CD4-positive, alpha-beta T cell (primary cell): ENCODE results near the gene FGF22. TPM values are rescaled to one million over a fixed set of nuclear protein-coding genes. Genes with fewer than 3 reads are reported as not detected.

Experiments
- ATAC-seq: fragments of 200-7000 bp; cut with Tn5 transposase; one replicate; pipeline ENCODE4 v1.10.0; 2022; ENCODE audit warnings: mild to moderate bottlenecking; ENCODE audit not compliant: poor library complexity
- CTCF ChIA-PET: fragments of 350-600 bp; sonication (Branson Sonifier 250); formaldehyde crosslinking; loops from one replicate; lab custom pipeline; 2021; ENCODE audit warnings: antibody characterized with exemption, inconsistent platforms; lab: Charles Lee
- POLR2A ChIA-PET: fragments of 350-600 bp; sonication (Branson Sonifier 250); formaldehyde crosslinking; loops from one replicate; lab custom pipeline; 2021; ENCODE audit warnings: antibody characterized with exemption, inconsistent platforms; lab: Charles Lee
- DNase-seq, 14 experiments: peaks; one replicate each; pipeline ENCODE4 v3.0.0-alpha.2; 2013 to 2020; ENCODE audit warnings: mixed read lengths in 2 of 14
- H3K27ac ChIP-seq, 2 donors: one replicate each; pipeline versions ENCODE4 v1.5.1 to v1.7.0; 2013; ENCODE audit warnings: low read length in 2 of 2, low read depth in 1 of 2, mild to moderate bottlenecking in 1 of 2
- H3K27me3 ChIP-seq, 2 experiments: 1 replicate in 1 of 2; 2 replicates in 1 of 2; pipeline versions ENCODE4 v1.6.1 to v1.7.0; 2013; ENCODE audit warnings: low read length in 2 of 2, control low read depth in 1 of 2, mild to moderate bottlenecking in 1 of 2, moderate library complexity in 1 of 2; ENCODE audit not compliant: insufficient read depth in 2 of 2, control insufficient read depth in 1 of 2
- H3K36me3 ChIP-seq: one replicate; pipeline ENCODE4 v1.6.1; 2013; ENCODE audit warnings: low read length, control low read depth; ENCODE audit not compliant: insufficient read depth
- H3K4me1 ChIP-seq: one replicate; pipeline ENCODE4 v1.6.1; 2013; ENCODE audit warnings: low read length, control low read depth; ENCODE audit not compliant: insufficient read depth
- H3K4me3 ChIP-seq: one replicate; pipeline ENCODE4 v1.5.1; 2013; ENCODE audit warnings: mild to moderate bottlenecking, low read length, moderate library complexity
- H3K9me3 ChIP-seq, 2 experiments: 1 replicate in 1 of 2; 2 replicates in 1 of 2; pipeline versions ENCODE4 v1.6.1 to v1.7.0; 2013; ENCODE audit warnings: low read length in 2 of 2, mild to moderate bottlenecking in 2 of 2, control low read depth in 1 of 2, moderate library complexity in 1 of 2; ENCODE audit not compliant: control insufficient read depth in 1 of 2, insufficient read depth in 1 of 2
- H3K27ac Mint-ChIP-seq: one replicate; pipeline ENCODE4 v1.8.0; 2020; ENCODE audit warnings: mixed read lengths
- H3K27me3 Mint-ChIP-seq: one replicate; pipeline ENCODE4 v1.8.0; 2021; ENCODE audit warnings: mixed read lengths
- H3K36me3 Mint-ChIP-seq: one replicate; pipeline ENCODE4 v1.8.0; 2021; ENCODE audit warnings: low read depth, mixed read lengths
- H3K4me1 Mint-ChIP-seq: one replicate; pipeline ENCODE4 v1.8.0; 2021; ENCODE audit warnings: low read depth, mixed read lengths
- H3K4me3 Mint-ChIP-seq: one replicate; pipeline ENCODE4 v1.8.0; 2020; ENCODE audit warnings: mild to moderate bottlenecking, mixed read lengths
- H3K9me3 Mint-ChIP-seq: one replicate; pipeline ENCODE4 v1.8.0; 2020; ENCODE audit warnings: mixed read lengths
- intact Hi-C, 2 experiments: fragments of 100-400 bp; cut with DNase I in 1 of 2; cut with micrococcal nuclease in 1 of 2; formaldehyde crosslinking; loops; one replicate each; pipeline versions ENCODE4 v1.15.1 to v1.9.0; 2023 to 2025; cut with DNase I, micrococcal nuclease
- total RNA-seq, 174 experiments: library from RNA in 2 of 174; stranded (reverse) in 2 of 174; gene quantifications; one replicate each; pipeline ENCODE4 v1.2.3 and lab custom pipeline; 2021 to 2026
- TF ChIP-seq, protein P1 (sequence below): fragments of 200-600 bp; IDR thresholded peaks from one replicate; pipeline ENCODE4 v1.8.0; 2022; ENCODE audit warnings: antibody characterized with exemption, mild to moderate bottlenecking

FGF22 gene
- total RNA-seq, 2 experiments from 2014 or later = 0.42 to 0.49 TPM

- CTCF ChIA-PET = interaction anchor here (0.6 kb wide), 1 partner anchor 69 kb away, joined by 4 read pairs; no protein-coding TSS in a partner anchor
- H3K36me3 ChIP-seq = peaks cover 78% of the 10 kb centered on the region
- ATAC-seq (no peak), DNase-seq (no peak)
- TF ChIP-seq, protein P1, sequence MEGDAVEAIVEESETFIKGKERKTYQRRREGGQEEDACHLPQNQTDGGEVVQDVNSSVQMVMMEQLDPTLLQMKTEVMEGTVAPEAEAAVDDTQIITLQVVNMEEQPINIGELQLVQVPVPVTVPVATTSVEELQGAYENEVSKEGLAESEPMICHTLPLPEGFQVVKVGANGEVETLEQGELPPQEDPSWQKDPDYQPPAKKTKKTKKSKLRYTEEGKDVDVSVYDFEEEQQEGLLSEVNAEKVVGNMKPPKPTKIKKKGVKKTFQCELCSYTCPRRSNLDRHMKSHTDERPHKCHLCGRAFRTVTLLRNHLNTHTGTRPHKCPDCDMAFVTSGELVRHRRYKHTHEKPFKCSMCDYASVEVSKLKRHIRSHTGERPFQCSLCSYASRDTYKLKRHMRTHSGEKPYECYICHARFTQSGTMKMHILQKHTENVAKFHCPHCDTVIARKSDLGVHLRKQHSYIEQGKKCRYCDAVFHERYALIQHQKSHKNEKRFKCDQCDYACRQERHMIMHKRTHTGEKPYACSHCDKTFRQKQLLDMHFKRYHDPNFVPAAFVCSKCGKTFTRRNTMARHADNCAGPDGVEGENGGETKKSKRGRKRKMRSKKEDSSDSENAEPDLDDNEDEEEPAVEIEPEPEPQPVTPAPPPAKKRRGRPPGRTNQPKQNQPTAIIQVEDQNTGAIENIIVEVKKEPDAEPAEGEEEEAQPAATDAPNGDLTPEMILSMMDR = no peak
- Mint-ChIP-seq H3K36me3 (peaks cover 35% of the 10 kb centered on the region), H3K9me3 (no peaks in the 10 kb centered on the region), H3K27me3 (no peaks in the 10 kb centered on the region), H3K27ac (no peak overlapping the region), H3K4me1 (peaks cover 5% of the 10 kb centered on the region), H3K4me3 (no peak overlapping the region)
- no peak overlapping the region for H3K4me3 ChIP-seq
- intact Hi-C loops = no loop called here
- H3K27ac ChIP-seq = no peak overlapping the region
- POLR2A ChIA-PET = no interaction called here
- no peaks in the 10 kb centered on the region for H3K9me3 ChIP-seq
- no peaks in the 10 kb centered on the region for H3K27me3 ChIP-seq
- H3K4me1 ChIP-seq = peaks cover 26% of the 10 kb centered on the region
These were observed 10.4 kb downstream of the FGF22 start for GRCh38 chr19:650121-650520.

GRCh38 chr19:651114-651818, 11.6 kb downstream of the FGF22 start:
- Histone ChIP-seq H3K27ac (no peak overlapping the region), H3K9me3 (no peaks in the 10 kb centered on the region), H3K4me1 (peaks cover 37% of the 10 kb centered on the region), H3K27me3 (no peaks in the 10 kb centered on the region), H3K4me3 (no peak overlapping the region), H3K36me3 (peaks cover 80% of the 10 kb centered on the region)
- DNase-seq = peak in 1 of 14 experiments; percentile 27
- Mint-ChIP-seq H3K27me3 (no peaks in the 10 kb centered on the region), H3K27ac (peak overlapping the region; percentile 56), H3K4me3 (no peak overlapping the region), H3K36me3 (peaks cover 37% of the 10 kb centered on the region), H3K4me1 (peaks cover 16% of the 10 kb centered on the region), H3K9me3 (no peaks in the 10 kb centered on the region)
- intact Hi-C loops = no loop called here
- no peak for ATAC-seq
- POLR2A ChIA-PET = no interaction called here
- CTCF ChIA-PET = no interaction called here
- TF ChIP-seq, protein P1 = no peak

DNA sequence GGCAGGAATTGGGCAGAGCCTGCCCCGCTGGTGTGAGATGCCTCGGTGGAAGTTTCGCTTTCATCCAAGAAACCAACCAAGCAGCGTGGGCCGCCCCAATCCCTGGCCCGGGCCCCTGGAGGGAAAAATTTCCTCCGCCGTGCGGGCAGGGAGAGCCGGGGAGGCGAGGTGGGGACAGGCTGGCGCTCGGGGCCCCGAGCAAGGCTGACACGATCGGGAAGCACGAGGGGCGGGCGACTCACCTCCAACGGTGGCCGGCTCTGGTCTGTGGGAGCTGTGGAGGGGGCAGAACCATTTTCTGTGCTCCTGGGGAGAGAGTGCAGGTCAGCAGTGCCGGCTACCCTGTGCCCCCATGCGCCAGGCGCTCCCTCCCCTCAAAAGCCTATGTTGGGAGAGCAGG, 12.3 kb downstream of the FGF22 start:
- Histone ChIP-seq H3K4me3 (no peak overlapping the region), H3K4me1 (peaks cover 45% of the 10 kb centered on the region), H3K36me3 (peaks cover 77% of the 10 kb centered on the region), H3K27ac (no peak overlapping the region), H3K9me3 (no peaks in the 10 kb centered on the region), H3K27me3 (no peaks in the 10 kb centered on the region)
- DNase-seq = no peak
- Mint-ChIP-seq H3K27ac (no peak overlapping the region), H3K4me3 (no peak overlapping the region), H3K4me1 (peaks cover 20% of the 10 kb centered on the region), H3K9me3 (no peaks in the 10 kb centered on the region), H3K27me3 (no peaks in the 10 kb centered on the region), H3K36me3 (peaks cover 38% of the 10 kb centered on the region)
- ATAC-seq = no peak
- ChIA-PET POLR2A (interaction anchor here (0.9 kb wide), 1 partner anchor 9 kb away, joined by 4 read pairs; no protein-coding TSS in a partner anchor), CTCF (no interaction called here)
- intact Hi-C loops = no loop called here
- TF ChIP-seq, protein P1 = no peak
